ENCODE data around the gene CARD10. TPM values are rescaled to one million over a fixed set of nuclear protein-coding genes. Genes with fewer than 3 reads are reported as not detected.

CARD10 gene
- total RNA-seq, 1 experiment from 2014 or later = 22.7 TPM

GRCh38 chr22:37451218-37451617, 68.0 kb downstream of the CARD10 start:
- ChIA-PET CTCF (no interaction called here), POLR2A (no interaction called here)
- Mint-ChIP-seq H3K9me3 (ENCODE audit: unreplicated experiment) (no peaks in the 10 kb centered on the region), H3K27me3 (ENCODE audit: insufficient read depth, unreplicated experiment) (no peaks in the 10 kb centered on the region), H3K4me1 (ENCODE audit: insufficient read depth, unreplicated experiment) (peaks cover 18% of the 10 kb centered on the region), H3K36me3 (ENCODE audit: insufficient read depth, unreplicated experiment) (no peaks in the 10 kb centered on the region), H3K27ac (ENCODE audit: low read depth, unreplicated experiment) (no peak overlapping the region), H3K4me3 (ENCODE audit: unreplicated experiment) (no peak overlapping the region)
- intact Hi-C loops (cut with micrococcal nuclease) = no loop called here
- DNase-seq (ENCODE audit: unreplicated experiment) = no peak
- TF ChIP-seq, protein P1, sequence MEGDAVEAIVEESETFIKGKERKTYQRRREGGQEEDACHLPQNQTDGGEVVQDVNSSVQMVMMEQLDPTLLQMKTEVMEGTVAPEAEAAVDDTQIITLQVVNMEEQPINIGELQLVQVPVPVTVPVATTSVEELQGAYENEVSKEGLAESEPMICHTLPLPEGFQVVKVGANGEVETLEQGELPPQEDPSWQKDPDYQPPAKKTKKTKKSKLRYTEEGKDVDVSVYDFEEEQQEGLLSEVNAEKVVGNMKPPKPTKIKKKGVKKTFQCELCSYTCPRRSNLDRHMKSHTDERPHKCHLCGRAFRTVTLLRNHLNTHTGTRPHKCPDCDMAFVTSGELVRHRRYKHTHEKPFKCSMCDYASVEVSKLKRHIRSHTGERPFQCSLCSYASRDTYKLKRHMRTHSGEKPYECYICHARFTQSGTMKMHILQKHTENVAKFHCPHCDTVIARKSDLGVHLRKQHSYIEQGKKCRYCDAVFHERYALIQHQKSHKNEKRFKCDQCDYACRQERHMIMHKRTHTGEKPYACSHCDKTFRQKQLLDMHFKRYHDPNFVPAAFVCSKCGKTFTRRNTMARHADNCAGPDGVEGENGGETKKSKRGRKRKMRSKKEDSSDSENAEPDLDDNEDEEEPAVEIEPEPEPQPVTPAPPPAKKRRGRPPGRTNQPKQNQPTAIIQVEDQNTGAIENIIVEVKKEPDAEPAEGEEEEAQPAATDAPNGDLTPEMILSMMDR (IDR thresholded peaks at IDR 0.05; ENCODE audit: unreplicated experiment) = no peak
- no TSS peak for BruUV-seq (replicated peaks)

DNA sequence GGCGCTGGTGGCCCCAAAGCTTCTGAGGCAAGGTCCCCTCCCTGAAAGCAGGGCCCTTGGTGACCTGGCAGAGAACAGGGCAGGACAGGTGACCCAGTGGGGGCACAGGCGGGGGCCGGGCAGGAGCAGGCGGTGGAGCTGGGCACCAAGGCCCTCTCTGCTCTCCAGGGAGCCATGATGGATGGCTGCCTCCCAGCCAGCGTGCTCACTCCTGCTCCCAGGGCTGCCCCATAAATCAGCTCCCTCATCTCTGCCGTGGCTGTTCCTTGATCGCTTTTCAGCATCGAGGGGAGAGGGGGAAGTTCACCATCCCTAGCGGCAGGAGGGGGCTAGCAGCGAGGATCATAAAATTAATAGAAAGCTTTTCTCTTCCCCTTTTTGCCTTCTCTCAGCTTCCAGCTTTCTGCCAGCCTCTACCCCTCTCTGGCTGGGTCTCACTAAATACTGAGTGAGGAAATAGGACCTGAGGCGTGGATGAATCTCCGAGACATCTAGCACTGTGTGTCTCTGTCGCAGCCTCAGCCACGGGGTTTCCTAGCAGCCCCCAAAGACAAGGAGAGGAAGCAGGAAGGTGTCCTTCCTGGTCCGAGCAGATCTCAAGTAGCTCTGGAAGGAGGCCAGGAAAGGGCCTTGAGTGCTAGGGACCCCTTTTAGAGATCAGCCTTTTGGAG, 69.7 kb downstream of the CARD10 start:
- no TSS peak for BruUV-seq (replicated peaks)
- no peaks in the 10 kb centered on the region for H3K9me3 Mint-ChIP-seq (ENCODE audit: unreplicated experiment)

GRCh38 chr22:37448516-37449127, 70.6 kb downstream of the CARD10 start:
- Mint-ChIP-seq H3K27me3 (ENCODE audit: insufficient read depth, unreplicated experiment) (no peaks in the 10 kb centered on the region), H3K36me3 (ENCODE audit: insufficient read depth, unreplicated experiment) (no peaks in the 10 kb centered on the region), H3K9me3 (ENCODE audit: unreplicated experiment) (no peaks in the 10 kb centered on the region), H3K4me1 (ENCODE audit: insufficient read depth, unreplicated experiment) (no peaks in the 10 kb centered on the region), H3K4me3 (ENCODE audit: unreplicated experiment) (no peak overlapping the region), H3K27ac (ENCODE audit: low read depth, unreplicated experiment) (no peak overlapping the region)
- ChIA-PET CTCF (interaction anchor here (0.5 to 0.7 kb wide), 2 partner anchors 24 to 903 kb away, joined by 3 to 5 read pairs; no protein-coding TSS in a partner anchor), POLR2A (interaction anchor here (0.8 kb wide), 1 partner anchor 16 kb away, joined by 3 read pairs; no protein-coding TSS in a partner anchor)
- intact Hi-C loops (cut with micrococcal nuclease) = no loop called here
- BruUV-seq (replicated peaks) = no TSS peak
- TF ChIP-seq, protein P1 (IDR thresholded peaks at IDR 0.05; ENCODE audit: unreplicated experiment) = no peak
- DNase-seq (ENCODE audit: unreplicated experiment) = no peak

More for the DNA sequence above, 69.7 kb downstream of the CARD10 start:
- Mint-ChIP-seq H3K4me3 (ENCODE audit: unreplicated experiment) (no peak overlapping the region), H3K27ac (ENCODE audit: low read depth, unreplicated experiment) (no peak overlapping the region), H3K36me3 (ENCODE audit: insufficient read depth, unreplicated experiment) (no peaks in the 10 kb centered on the region), H3K4me1 (ENCODE audit: insufficient read depth, unreplicated experiment) (peaks cover under 1% of the 10 kb centered on the region), H3K27me3 (ENCODE audit: insufficient read depth, unreplicated experiment) (no peaks in the 10 kb centered on the region)
- POLR2A ChIA-PET = interaction anchor here (0.7 to 1.4 kb wide), 4 partner anchors 17 to 184 kb away, joined by 3 to 5 read pairs (median 3); no protein-coding TSS in a partner anchor
- DNase-seq (ENCODE audit: unreplicated experiment) = no peak
- CTCF ChIA-PET = interaction anchor here (1.8 kb wide), 1 partner anchor 133 kb away, joined by 6 read pairs; no protein-coding TSS in a partner anchor
- TF ChIP-seq, protein P1 (IDR thresholded peaks at IDR 0.05; ENCODE audit: unreplicated experiment) = no peak
- intact Hi-C loops (cut with micrococcal nuclease) = no loop called here

GRCh38 chr22:37445501-37445900, 73.7 kb downstream of the CARD10 start:
- BruUV-seq (replicated peaks) = no TSS peak
- intact Hi-C loops (cut with micrococcal nuclease) = no loop called here
- no peak for DNase-seq (ENCODE audit: unreplicated experiment)
- no peaks in the 10 kb centered on the region for H3K27me3 Mint-ChIP-seq (ENCODE audit: insufficient read depth, unreplicated experiment)
- no peak overlapping the region for H3K4me3 Mint-ChIP-seq (ENCODE audit: unreplicated experiment)
- TF ChIP-seq, protein P1 (IDR thresholded peaks at IDR 0.05; ENCODE audit: unreplicated experiment) = no peak
- H3K4me1 Mint-ChIP-seq (ENCODE audit: insufficient read depth, unreplicated experiment) = no peaks in the 10 kb centered on the region
- ChIA-PET CTCF (interaction anchor here (0.7 to 0.9 kb wide), 2 partner anchors 10 to 129 kb away, joined by 3 to 8 read pairs; no protein-coding TSS in a partner anchor), POLR2A (no interaction called here)
- no peaks in the 10 kb centered on the region for H3K36me3 Mint-ChIP-seq (ENCODE audit: insufficient read depth, unreplicated experiment)
- H3K27ac Mint-ChIP-seq (ENCODE audit: low read depth, unreplicated experiment) = no peak overlapping the region
- peaks cover 9% of the 10 kb centered on the region for H3K9me3 Mint-ChIP-seq (ENCODE audit: unreplicated experiment)
